Bronchial smooth muscle cell (primary cell): ENCODE results near the gene COMMD9. TPM values are rescaled to one million over a fixed set of nuclear protein-coding genes. Genes with fewer than 3 reads are reported as not detected.

ENCODE experiments used
- total RNA-seq: library from RNA; depleted of rRNA; stranded (reverse); fragments of >200 nt; gene quantifications from 2 replicates; pipeline ENCODE4 v1.2.1, GENCODE V29; 2014

The COMMD9 gene
- total RNA-seq = 18.3 and 20.3 TPM in 2 replicates

GRCh38 chr11:36289226-36289852 lies at the start of gene COMMD9:
Gene COMMD9, minus strand, starts transcription at chr11:36289424. Its CDS starts 12 bp downstream, at chr11:36289412.

GRCh38 chr11:36295926-36296325 lies 6.7 kb upstream of the COMMD9 start, which contains the start of gene PRR5L:
Gene PRR5L, plus strand, starts transcription at chr11:36296288. Its CDS starts 104,834 bp downstream, at chr11:36401122.

Other genes with a start within 250 kb of the COMMD9 start
- gene PRR5L, start 6.9 kb upstream of the COMMD9 start, total RNA-seq = 0.69 and 1.9 TPM in 2 replicates
- gene TRAF6, start 220.8 kb upstream of the COMMD9 start, total RNA-seq = 3.5 and 4.2 TPM in 2 replicates